ENCODE data around the gene CDHR5. TPM values are rescaled to one million over a fixed set of nuclear protein-coding genes. Genes with fewer than 3 reads are reported as not detected.

CDHR5 gene
- total RNA-seq, 1 experiment from 2014 or later: not detected

DNA sequence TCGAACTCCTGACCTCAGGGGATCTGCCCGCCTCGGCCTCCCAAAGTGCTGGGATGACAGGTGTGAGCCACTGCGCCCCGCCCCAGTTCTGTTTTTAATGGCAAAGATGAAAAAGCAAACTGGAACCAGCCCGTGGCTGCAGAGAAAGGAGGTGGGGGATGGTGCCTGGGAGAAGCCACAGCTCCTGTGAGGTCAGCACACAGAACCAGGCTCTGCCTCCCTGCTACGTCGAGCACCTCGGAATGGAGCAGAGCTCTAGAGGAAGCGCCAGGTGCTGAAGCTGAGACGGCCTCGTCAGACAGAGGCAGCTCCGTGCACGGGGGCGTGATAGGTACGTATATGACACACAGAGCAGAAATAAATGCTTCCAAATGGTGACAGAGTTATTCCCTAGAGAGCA lies 20.8 kb upstream of the CDHR5 start:
- no peak for DNase-seq (ENCODE audit: low read depth)

DNA sequence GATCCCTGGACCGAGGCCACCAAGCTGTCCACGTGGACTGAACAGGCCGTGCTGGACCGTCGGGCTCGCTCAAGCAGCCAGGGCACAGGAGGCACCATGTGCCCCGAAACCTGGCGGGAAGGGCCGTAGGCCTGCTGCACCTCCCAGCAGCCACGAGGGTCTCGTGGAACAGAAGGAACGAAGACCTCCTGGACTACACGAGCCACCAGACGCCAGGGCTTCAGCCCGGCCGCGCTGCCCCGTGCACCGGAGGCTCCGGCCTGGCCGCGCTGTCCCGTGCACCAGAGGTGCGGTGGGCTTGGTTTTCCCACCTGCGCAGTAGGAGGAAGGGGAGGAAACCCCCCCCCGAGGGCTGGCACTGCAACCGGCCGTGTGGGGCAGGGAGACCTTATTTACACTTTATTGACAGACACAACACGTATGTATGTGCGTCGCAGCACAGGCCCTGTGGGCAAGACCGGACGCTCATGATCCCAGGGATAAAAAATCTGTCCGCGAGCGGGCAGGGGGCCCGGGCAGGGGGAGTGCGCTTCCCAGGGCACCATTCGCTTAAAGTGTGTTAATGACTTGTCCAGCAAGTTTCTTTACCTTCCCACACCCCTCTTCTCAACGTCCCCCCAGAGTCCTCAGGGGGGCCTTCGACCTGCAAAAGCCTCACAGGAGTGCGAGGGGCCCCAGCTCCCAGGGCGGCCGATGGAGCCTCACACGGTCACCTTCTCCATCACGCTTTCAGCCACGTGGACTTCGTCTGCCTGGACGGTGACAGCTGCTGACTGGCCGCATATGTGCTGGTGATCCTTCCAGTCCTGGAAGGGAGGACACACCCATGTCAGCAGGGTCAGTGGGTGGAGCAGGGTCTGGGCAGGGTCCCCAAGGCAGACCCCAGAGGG lies 19.3 kb upstream of the CDHR5 start:
- no peak for DNase-seq (ENCODE audit: low read depth)

DNA sequence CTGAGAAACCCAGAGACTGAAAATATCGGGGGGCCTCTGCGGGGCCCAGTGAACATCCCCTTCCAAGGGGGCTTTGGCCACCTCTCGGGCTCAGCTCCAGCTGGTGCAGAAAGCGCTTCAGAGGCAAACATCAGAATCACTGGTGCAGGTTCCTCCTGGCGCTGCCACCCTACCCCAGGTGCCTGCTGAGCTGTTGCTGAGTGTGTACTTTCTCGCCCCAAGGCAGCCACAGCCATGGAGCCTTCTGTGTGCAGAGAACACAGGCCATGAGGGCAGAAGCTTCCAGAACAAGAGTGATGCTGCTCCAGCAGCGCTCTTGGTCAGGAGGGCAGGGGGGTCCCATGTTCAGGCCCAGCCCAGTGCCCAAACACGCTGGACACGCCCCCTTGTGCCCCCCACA lies 18.6 kb upstream of the CDHR5 start:
- no peak for DNase-seq (ENCODE audit: low read depth)

DNA sequence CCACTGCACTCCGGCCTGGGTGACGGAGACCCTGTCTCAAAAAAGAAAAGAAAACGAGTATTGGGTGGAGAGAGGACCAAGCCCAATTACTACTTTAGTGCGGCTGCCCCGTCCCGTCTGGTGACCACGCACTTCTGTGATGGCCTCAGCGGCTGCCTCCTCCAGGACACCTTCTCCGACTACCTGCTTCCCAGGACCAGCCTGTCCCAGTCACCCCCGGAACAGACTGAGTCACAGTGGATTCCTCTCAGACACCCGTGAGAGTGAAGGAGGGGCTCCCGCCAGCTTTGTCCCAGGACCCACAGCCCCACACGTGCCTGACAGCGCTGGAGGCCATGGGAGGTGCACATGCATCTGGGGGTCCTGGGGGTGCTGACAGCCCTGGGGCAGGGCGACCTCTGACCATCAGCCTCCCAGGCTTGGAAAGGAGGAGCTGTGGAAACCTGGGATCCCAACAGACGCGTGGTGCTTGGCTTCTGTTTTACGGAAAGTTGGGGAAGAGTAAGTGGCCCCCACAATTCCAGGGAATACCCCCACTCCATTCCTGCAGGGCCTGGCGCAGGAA lies 17.1 kb upstream of the CDHR5 start:
- DNase-seq (ENCODE audit: low read depth): no peak

DNA sequence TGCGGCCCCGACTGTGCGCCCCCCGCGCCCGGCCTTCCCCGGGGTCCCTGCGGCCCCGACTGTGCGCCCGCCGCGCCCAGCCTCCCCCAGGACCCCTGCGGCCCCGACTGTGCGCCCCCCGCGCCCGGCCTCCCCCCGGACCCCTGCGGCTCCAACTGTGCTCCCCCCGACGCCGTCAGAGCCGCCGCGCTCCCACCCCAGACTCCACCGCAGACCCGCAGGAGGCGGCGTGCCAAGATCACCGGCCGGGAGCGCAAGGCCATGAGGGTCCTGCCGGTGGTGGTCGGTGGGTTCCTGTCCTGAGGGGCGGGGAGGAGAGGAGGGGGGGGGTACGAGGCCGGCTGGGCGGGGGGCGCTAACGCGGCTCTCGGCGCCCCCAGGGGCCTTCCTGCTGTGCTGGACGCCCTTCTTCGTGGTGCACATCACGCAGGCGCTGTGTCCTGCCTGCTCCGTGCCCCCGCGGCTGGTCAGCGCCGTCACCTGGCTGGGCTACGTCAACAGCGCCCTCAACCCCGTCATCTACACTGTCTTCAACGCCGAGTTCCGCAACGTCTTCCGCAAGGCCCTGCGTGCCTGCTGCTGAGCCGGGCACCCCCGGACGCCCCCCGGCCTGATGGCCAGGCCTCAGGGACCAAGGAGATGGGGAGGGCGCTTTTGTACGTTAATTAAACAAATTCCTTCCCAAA lies 15.4 kb upstream of the CDHR5 start:
- no peak for DNase-seq (ENCODE audit: low read depth)

DNA sequence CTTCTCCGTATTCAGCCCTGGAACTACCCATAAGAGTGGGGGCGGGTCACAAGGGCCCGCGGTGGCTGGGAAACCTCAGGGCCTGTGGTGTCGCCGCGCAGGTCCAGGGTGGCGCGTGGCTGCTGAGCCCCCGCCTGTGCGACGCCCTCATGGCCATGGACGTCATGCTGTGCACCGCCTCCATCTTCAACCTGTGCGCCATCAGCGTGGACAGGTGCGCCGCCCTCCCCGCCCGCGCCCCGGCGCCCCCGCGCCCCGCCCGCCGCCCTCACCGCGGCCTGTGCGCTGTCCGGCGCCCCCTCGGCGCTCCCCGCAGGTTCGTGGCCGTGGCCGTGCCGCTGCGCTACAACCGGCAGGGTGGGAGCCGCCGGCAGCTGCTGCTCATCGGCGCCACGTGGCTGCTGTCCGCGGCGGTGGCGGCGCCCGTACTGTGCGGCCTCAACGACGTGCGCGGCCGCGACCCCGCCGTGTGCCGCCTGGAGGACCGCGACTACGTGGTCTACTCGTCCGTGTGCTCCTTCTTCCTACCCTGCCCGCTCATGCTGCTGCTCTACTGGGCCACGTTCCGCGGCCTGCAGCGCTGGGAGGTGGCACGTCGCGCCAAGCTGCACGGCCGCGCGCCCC lies 14.7 kb upstream of the CDHR5 start:
- no peak for DNase-seq (ENCODE audit: low read depth)

DNA sequence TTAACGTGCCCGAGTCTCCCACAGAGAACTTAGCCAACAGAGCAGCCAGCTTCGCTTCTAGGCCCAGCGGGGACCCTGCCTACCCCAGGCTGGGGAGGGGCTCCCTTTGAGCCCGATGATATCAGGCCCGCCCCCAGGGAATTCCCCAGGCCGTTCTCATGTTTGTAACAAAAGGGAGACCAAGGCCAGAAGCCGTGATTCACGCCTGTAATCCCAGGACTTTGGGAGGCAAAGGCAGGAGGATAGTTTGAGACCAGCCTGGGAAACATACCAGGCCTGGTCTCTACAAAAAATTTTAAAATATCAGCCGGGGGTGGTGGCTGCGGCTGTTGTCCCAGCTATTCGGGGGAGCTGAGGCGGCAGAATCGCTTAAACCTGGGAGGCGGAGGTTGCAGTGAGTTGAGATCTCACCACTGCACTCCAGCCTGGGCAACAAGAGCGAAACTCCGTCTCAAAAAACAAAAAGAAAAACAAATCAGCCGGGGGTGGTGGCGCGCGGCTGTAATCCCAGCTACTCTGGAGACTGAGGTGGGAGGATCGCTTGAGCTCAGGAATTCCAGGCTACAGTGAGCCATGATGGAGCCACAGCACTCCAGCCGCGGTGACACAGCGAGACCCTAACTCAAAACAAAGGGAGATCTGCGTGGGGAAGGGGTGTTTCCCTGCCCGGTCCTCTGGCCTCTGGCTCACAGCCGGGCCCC lies 14.0 kb upstream of the CDHR5 start:
- no peak for DNase-seq (ENCODE audit: low read depth)

DNA sequence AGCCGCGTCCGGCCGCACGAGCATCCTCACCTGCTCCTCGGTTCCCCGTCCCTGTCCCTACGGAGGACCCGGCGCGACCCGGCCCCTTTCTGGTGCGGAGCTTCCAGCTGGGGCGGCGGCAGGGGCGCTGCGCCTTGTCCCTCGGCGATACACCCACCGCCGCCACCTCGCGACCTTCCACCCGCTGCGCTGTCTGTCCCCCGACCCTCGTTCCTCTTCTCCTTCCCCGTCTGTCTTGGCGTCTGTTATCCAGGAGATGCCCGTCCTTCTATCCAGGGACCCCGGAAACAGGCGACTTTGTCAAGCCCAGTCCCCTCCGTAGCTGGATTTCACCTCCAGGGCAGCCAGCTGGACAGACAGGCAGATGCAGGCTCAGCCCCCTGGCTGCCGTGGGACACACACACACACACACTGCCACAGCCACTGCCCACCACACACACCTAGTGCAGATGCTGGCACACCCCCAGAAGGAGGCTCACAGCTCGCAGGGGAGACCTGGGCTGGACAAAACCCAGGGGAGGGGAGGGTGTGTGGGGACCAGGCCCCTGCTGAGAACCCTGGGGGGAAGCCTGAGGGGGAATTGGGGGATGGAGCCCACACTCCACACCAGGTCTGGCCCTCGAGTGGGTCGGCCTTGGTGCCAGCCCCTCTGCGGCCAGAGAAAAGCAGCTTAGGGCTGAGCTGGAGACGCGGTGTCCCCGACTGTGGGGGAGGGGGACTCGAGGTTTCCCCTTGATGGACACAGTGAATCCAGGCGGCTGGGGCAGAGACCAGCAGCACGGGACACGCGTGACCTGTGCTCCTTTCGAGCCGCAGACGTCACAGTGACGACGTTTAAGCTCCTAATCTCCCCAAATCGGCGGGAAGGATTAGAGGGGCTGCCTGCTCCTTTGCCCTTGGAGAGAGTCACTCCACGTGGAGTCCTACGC lies 13.1 kb upstream of the CDHR5 start:
- no peak for DNase-seq (ENCODE audit: low read depth)

DNA sequence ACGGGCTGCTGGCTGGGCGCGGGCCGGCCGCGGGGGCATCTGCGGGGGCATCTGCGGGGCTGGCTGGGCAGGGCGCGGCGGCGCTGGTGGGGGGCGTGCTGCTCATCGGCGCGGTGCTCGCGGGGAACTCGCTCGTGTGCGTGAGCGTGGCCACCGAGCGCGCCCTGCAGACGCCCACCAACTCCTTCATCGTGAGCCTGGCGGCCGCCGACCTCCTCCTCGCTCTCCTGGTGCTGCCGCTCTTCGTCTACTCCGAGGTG lies 12.5 kb upstream of the CDHR5 start:
- DNase-seq (ENCODE audit: low read depth): no peak

DNA sequence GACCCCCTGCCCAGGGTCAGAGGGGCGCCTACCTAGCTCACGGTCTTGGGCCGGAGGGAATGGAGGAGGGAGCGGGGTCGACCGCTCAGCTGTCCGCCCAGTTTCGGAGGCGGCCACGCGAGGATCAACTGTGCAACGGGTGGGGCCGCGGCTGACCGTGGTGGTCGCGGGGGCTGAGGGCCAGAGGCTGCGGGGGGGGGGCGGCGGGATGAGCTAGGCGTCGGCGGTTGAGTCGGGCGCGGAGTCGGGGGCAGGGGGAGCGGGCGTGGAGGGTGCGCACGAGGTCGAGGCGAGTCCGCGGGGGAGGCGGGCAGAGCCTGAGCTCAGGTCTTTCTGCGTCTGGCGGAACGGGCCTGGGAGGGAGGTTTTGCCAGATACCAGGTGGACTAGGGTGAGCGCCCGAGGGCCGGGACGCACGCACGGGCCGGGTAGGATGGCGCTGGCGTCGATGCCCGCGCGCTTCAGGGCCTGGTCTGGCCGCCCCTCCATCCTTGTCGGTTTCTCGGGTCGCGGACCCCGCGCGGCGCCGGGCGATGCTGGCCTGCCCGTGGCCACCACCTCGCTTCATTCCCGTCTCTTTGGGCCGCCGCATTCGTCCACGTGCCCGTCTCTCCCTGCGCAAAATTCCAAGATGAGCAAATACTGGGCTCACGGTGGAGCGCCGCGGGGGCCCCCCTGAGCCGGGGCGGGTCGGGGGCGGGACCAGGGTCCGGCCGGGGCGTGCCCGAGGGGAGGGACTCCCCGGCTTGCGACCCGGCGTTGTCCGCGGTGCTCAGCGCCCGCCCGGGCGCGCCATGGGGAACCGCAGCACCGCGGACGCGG lies 12.0 kb upstream of the CDHR5 start, which contains the start of gene DRD4:
DRD4 (plus strand) TSS at position 759 of the 822 bp plus-strand sequence; CDS start at position 795, 36 bp downstream.
- no peak for DNase-seq (ENCODE audit: low read depth)

DNA sequence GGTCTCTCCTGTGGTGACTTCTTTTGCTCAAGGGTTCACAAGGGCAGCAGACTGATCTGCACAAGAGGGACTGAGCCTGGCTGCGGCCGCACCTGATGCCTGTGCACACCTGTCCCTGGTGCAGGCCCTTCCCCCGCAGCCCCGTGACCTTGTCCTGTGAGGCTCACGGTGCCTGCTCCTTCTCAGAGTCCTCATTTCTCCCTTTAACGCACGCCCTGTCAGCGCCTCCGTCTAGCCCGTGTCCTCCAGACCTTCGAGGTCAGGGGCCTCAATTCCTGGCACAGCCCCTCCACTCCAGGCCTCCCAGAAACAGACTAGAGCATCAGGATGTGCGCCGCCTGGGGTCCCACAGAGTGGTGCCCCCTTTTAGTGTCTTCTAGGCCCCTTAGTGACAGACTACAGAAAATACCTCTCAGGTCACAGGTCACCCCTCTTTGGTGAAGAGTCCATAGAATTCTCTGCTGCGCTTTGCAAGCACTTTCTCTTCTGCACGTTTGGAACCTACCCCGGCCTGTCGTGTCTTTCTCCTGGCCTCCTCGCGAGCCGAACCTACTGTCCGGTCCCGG lies 11.3 kb upstream of the CDHR5 start:
- DNase-seq (ENCODE audit: low read depth): no peak

DNA sequence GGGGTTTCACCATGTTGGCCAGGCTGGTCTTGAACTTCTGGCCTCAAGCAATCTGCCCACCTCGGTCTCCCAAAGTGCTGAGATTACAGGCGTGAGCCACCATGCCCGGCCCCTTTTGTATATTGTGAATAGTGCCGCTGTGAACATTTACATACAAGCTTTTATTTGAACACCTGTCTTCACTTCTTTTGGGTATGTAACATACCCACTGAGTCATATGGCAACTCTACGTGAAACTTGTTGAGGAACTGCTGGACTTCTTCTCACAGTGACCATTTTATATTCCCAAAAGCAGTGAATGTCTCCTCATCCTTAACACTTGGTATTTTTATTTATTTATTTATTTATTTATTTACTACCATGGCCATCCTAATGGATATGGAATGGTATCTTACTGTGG lies 6.1 kb upstream of the CDHR5 start:
- DNase-seq (ENCODE audit: low read depth): no peak

DNA sequence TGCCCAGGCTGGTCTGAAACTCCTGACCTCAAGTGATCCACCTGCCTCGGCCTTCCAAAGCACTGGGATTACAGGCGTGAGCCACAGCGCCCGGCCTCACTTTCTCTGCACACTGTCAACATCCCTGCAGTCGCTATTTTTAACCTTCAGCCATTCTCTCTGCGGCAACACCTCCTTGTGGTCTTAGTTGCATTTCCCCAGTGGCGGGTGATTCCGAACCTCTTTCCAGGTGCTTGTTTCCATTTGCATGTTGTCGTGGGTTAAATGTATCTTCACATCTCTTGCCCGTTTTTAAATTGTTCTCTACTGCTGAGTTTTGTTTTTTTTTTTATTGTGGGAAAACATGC lies 4.5 kb upstream of the CDHR5 start:
- DNase-seq (ENCODE audit: low read depth): no peak

DNA sequence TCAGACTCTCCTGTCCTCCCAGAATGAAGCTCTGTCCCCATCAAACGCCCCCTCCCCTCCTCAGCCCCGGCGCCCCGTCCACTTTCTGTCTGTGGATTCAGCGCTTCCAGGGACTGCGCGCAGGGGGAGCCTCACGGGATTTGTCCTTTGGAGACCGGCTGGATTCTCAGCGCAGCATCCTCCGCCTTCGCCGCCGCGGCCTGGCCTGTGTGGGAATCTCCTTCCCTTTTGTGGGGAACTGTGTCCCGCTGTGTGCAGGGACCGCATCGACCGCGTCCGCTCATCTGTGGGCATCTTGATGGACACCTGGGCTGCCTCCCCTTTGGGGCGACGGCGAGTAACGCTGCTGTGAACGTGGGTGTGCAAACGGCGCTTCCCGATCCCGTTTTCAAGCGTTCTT lies 3.3 kb upstream of the CDHR5 start:
- DNase-seq (ENCODE audit: low read depth): no peak

DNA sequence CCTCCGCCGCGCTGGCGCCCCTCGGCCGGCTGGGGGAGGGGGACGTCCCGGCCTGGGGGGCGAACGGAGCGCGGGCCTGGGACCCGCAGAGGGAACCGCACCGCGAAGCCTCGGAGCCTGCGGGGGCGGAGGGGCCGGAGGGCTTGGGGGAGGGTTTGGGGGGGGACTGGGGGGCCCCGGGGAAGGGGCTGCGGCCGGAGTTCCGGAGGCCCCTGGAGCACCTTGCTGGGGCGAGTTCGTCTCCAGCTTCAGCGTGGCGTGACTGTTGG lies 2.5 kb upstream of the CDHR5 start:
- no peak for DNase-seq (ENCODE audit: low read depth)

DNA sequence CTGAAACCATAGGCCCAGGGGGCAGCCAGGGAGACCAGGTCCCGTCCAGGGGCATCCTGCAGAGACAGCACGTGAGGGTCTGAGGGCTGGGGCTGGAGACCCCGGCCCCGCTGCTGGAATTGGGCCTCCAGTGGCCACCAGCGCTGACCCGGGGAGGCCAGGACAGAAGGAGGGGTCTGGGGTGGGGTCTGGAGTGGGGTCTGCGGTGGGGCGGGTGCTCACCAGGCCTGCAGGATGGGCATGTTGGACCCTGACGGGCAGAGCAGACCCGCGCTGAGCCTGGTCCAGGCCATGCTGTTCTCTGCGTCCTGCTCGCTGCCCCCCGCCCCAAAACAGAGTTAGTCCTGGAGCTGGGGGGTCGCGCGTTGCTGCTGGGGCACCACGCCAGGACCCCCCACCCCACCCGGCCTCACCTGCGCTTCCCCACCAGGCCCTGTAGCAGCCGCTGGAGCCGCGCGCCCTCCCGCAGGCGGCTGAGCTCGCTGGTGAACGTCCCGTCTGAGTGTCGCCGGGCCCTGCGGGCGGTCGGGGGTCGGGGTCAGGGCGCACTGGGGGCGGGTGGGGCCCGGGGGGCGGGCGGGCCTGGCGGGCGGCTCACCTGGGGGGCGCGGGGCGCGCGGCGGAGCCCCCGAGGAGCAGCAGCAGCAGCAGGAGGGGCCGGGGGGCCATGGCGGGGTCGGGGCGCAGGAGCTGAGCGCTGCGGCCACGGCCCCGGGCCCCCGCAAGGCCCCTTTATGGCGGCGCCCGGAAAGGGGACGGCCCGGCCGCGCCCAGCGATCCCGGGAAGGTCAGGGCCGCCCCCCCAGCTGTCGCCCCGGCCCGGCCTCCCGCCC lies 1.9 kb upstream of the CDHR5 start, which contains the start of gene SCT:
SCT (minus strand) TSS at position 707 of the 833 bp plus-strand sequence; CDS start at position 669, 38 bp downstream.
- DNase-seq (ENCODE audit: low read depth): no peak

DNA sequence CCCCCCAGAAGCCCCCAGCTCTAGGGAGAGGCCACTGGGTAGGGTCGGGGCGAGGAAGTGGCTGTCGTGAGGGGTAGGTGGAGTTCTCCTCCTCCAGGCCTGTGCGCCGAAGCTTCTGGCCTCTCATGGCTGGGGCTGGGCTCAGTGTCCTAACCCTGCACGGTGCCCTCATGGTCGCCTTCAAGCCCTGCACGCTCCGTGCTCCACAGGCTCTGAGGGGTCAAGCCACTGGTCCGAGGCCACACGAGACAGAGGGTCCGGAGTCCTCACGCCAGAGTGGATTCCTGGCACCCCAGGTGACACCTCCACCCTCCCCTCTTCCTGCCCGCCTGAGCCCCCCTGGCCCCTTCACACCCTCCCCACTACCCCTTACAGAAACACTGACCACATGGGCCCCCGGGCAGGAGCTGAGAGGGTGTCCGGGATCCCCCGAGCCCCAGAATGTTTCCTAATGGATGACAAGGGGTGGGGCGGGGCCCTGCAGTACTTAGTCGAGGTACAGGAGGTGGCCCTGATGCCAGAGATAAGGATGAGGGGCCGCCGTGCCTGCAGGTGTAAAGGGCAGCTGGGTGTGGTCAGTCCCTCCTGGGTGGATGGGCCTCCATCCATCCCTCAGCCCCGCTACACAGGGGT lies 997 bp upstream of the CDHR5 start:
- DNase-seq (ENCODE audit: low read depth): no peak

DNA sequence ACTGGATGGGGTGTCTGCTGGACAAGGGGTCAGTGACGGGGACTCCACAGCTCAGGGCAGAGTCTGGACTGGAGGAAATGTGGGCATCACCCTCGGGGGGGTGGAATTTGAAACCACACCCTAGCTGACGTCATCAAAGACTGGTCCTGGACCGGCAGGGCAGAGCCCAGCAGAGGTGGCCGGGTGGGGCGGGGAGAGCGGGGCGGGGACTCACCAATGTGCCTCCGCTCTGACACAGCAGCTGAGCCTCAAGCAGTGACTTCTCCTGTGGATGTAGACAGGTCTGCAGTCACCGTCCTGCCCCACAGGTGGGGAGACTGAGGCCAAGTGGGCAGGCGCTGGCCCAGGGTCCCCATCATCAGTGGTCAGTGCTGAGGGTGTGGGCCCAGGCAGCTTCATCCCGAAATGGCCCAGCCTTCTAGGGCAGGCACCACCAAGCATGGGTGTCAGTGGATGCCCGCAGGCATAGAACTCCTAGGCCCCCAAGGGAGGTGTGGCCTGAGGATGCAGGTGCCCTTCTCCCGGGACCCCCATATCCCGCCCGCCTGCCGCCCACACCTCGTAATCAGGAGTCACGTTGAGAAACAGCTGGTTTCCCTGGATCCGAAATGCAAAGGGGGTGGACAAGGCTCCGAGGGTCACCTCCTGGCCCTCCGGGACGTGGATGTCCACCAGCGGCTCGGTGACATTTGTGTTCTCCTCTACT lies 603 bp downstream of the CDHR5 start:
- no peak for DNase-seq (ENCODE audit: low read depth)
